HepG2 (cell line): ENCODE results near the gene PARD3.

Experiments
- ETS1 ChIP-seq: sonication (generic); formaldehyde crosslinking; IDR thresholded peaks from 2 replicates; pipeline ENCODE4 v1.4.0; 2020; ENCODE audit warnings: missing genetic modification reagents
- FOXM1 ChIP-seq: sonication (generic); formaldehyde crosslinking; IDR thresholded peaks from 2 replicates; pipeline ENCODE4 v1.5.0; 2020; ENCODE audit warnings: missing genetic modification reagents
- NONO ChIP-seq, 2 experiments: fragments of 450-650 bp in 1 of 2; sonication (generic) in 1 of 2; formaldehyde crosslinking in 1 of 2; IDR thresholded peaks in 1 of 2; conservative IDR thresholded peaks in 1 of 2; 2 replicates each; pipeline versions ENCODE4 v1.6.1 to v1.8.0; 2017 to 2022; ENCODE audit warnings: mild to moderate bottlenecking in 1 of 2, missing genetic modification reagents in 1 of 2, moderate library complexity in 1 of 2
- POLR2A ChIP-seq, 2 experiments: IDR thresholded peaks; 2 replicates each; pipeline ENCODE4 v1.6.1; 2011; ENCODE audit warnings: low read depth in 2 of 2, low read length in 2 of 2, mild to moderate bottlenecking in 1 of 2, moderate library complexity in 1 of 2; ENCODE audit not compliant: insufficient read depth in 1 of 2
- SNAPC5 ChIP-seq: sonication (generic); formaldehyde crosslinking; IDR thresholded peaks from 2 replicates; pipeline ENCODE4 v1.8.1; 2023; ENCODE audit warnings: mild to moderate bottlenecking, missing genetic modification reagents, borderline replicate concordance
- XRCC5 ChIP-seq: fragments of 200-400 bp; formaldehyde crosslinking; optimal IDR thresholded peaks from 2 replicates; pipeline ENCODE3; 2017; ENCODE audit warnings: mild to moderate bottlenecking, low read length

GRCh38 chr10:34153663-34154382 is 661.3 kb downstream of the PARD3 start:
- TF ChIP-seq SNAPC5 (CRISPR knock-in tag), result no peak
- no peak for TF ChIP-seq XRCC5
- no peak for TF ChIP-seq FOXM1 (CRISPR knock-in tag)
- no peak for TF ChIP-seq POLR2A (IDR thresholded peaks at IDR 0.05; ENCODE audit: insufficient read depth in 1 of 2, low read depth in 2 of 2, low read length in 2 of 2)
- no peak for TF ChIP-seq NONO (IDR thresholded peaks at IDR 0.05)
- no peak for TF ChIP-seq NONO (CRISPR knock-in tag; conservative IDR thresholded peaks at IDR 0.05)
- TF ChIP-seq ETS1 (CRISPR knock-in tag), result no peak
